Measurements from ENCODE around the gene C1orf35.

The C1orf35 gene

GRCh38 chr1:228062085-228062791 is 40.9 kb downstream of the C1orf35 start:
- no peak for FAIRE-seq

GRCh38 chr1:228061411-228062084 is 41.6 kb downstream of the C1orf35 start:
- FAIRE-seq = no peak

DNA sequence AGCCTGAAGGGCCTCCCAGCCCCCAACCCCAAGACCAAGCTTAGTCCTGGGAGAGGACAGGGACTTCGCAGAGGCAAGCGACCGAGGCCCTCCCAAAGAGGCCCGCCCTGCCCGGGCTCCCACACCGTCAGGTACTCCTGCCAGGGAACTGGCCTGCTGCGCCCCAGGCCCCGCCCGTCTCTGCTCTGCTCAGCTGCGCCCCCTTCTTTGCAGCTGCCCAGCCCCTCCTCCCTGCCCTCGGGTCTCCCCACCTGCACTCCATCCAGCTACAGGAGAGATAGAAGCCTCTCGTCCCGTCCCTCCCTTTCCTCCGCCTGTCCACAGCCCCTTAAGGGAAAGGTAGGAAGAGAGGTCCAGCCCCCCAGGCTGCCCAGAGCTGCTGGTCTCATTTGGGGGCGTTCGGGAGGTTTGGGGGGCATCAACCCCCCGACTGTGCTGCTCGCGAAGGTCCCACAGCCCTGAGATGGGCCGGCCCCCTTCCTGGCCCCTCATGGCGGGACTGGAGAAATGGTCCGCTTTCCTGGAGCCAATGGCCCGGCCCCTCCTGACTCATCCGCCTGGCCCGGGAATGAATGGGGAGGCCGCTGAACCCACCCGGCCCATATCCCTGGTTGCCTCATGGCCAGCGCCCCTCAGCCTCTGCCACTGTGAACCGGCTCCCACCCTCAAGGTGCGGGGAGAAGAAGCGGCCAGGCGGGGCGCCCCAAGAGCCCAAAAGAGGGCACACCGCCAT is 42.5 kb downstream of the C1orf35 start:
- no peak for FAIRE-seq

DNA sequence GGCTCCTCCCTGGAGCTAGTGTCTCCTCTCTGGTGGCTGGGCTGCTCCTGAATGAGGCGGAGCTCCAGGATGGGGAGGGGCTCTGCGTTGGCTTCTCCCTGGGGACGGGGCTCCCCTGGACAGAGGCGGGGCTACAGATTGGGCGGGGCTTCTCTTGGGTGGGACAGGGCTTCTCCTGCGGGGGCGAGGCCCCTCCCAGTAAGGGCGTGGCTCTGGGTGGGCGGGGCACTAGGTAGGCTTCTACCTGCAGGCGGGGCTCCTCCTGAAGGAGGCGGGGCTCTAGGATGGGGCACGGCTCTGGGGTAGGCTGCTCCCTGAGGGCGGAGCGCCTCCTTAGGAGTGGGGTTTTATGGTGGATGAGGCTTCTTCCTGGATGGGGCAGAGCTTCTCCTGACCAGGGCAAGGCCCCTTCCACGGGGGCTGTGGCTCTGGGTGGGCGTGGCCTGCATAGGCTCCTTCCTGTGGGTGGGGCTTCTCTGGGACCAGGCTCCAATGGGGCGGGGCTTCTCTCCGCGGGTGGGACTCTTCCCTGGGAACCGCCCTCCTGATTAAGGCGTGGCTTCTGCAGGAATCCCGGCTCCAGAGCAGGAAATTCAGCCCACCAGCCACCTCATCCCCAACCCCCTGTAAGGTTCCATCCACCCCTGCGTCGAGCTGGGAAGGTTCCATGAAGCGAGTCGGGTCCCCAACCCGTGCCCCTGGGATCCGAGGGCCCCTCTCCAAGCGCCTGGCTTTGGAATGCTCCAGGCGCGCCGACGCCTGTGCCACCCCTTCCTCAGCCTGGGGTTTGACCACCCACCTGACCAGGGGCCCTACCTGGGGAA is 43.3 kb downstream of the C1orf35 start:
- FAIRE-seq = no peak

GRCh38 chr1:228058949-228059633 is 44.0 kb downstream of the C1orf35 start:
- FAIRE-seq = no peak

DNA sequence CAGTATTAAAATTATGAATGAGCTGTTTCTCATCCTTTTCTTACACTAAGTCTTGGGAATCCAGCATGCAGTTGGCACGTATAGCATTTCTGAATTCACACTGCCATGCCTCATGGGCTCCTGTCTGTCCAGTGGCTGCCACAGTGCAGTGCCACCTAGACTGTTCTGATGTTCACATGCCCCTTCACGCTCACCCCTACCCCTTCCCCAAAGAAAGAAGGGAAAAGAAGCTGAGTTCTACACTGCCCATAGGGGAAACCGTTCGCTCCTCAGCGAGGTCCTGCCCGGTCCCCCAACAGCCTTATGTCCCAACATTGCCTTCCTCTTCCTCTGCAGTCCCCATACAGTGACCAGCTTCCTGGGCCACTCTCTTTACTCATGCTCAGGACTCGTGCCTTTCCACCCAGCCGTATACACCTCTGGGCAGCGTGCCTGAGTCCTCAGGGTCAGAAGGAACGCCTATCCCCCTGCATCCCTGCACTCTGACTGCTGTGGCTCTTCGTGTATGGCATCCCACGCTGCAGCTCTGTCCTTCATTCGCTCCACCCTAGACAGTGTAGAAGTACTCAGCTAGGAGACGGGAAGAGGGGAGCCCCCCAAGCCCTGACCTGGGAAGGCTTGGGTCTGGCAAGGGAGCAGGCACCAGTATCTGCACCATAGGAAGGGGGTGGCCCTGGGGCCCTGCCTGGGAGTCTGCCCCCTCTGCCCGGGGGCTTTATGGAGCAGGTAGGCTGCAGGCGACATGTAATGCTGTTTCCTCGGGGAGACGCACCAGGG is 44.8 kb downstream of the C1orf35 start:
- FAIRE-seq = no peak
